Keratinocyte (primary cell): ENCODE results near the gene SMAD7.

Source experiments
- CTCF ChIP-seq, 3 experiments: IDR thresholded peaks in 1 of 3; conservative IDR thresholded peaks in 1 of 3; optimal IDR thresholded peaks in 1 of 3; 2 replicates in 2 of 3; 3 replicates in 1 of 3; pipeline versions ENCODE3 to v1.5.1; 2011; ENCODE audit warnings: low read length in 3 of 3, mild to moderate bottlenecking in 3 of 3, moderate library complexity in 2 of 3, control low read depth in 1 of 3, inconsistent platforms in 1 of 3; ENCODE audit not compliant: insufficient read depth in 2 of 3; ENCODE audit errors: extremely low read depth in 1 of 3
- EZH2 ChIP-seq: IDR thresholded peaks from one replicate; pipeline ENCODE4 v1.6.1; 2012; ENCODE audit warnings: inconsistent platforms, mild to moderate bottlenecking, low read length, moderate library complexity

- TF ChIP-seq CTCF (optimal IDR thresholded peaks at IDR 0.05 in 1 of 3, IDR thresholded peaks at IDR 0.05 in 1 of 3, conservative IDR thresholded peaks at IDR 0.05 in 1 of 3; ENCODE audit: extremely low read depth in 1 of 3, insufficient read depth in 2 of 3, low read length in 3 of 3) (no peak), EZH2 (no peak)
These were observed 8.7 kb downstream of the SMAD7 start for GRCh38 chr18:48942086-48942485.
